Measurements from ENCODE around the gene TLCD3A.
"Not testable (repeated sequence)": the region's sequence is repeated elsewhere in the genome, so short reads cannot be mapped to it uniquely, and the experiment has no call there.

The TLCD3A gene

GRCh38 chr17:732067-732901, at the start of gene TLCD3A:
Gene TLCD3A, plus strand, starts transcription at chr17:732596. Its CDS starts 52 bp downstream, at chr17:732648.
- no peak for DNase-seq (ENCODE audit: low read depth, low spot score)

- DNase-seq (ENCODE audit: low read depth, low spot score) = no peak
Observed at GRCh38 chr17:683040-683439, 49.4 kb upstream of the TLCD3A start.

- DNase-seq (ENCODE audit: low read depth, low spot score) = no peak
Observed at GRCh38 chr17:683499-684254, 48.7 kb upstream of the TLCD3A start.

- no peak for DNase-seq (ENCODE audit: low read depth, low spot score)
Observed at GRCh38 chr17:685006-685405, 47.4 kb upstream of the TLCD3A start.

GRCh38 chr17:688100-688989, 44.1 kb upstream of the TLCD3A start:
- no peak for DNase-seq (ENCODE audit: low read depth, low spot score)

- no peak for DNase-seq (ENCODE audit: low read depth, low spot score)
Observed at GRCh38 chr17:689556-690275, 42.7 kb upstream of the TLCD3A start.

- DNase-seq (ENCODE audit: low read depth, low spot score) = no peak
Observed at GRCh38 chr17:690361-690760, 42.0 kb upstream of the TLCD3A start.

- no peak for DNase-seq (ENCODE audit: low read depth, low spot score)
Observed at GRCh38 chr17:691423-691822, 41.0 kb upstream of the TLCD3A start.

GRCh38 chr17:692116-692515, 40.3 kb upstream of the TLCD3A start:
- no peak for DNase-seq (ENCODE audit: low read depth, low spot score)

GRCh38 chr17:693791-694638, 38.4 kb upstream of the TLCD3A start:
- DNase-seq (ENCODE audit: low read depth, low spot score) = peak; percentile 64

GRCh38 chr17:696369-696768, 36.0 kb upstream of the TLCD3A start:
- DNase-seq (ENCODE audit: low read depth, low spot score) = no peak

GRCh38 chr17:697682-698081, 34.7 kb upstream of the TLCD3A start:
- no peak for DNase-seq (ENCODE audit: low read depth, low spot score)

GRCh38 chr17:698096-698495, 34.3 kb upstream of the TLCD3A start:
- not testable (repeated sequence) for DNase-seq (ENCODE audit: low read depth, low spot score)

- no peak for DNase-seq (ENCODE audit: low read depth, low spot score)
Observed at GRCh38 chr17:699345-699744, 33.1 kb upstream of the TLCD3A start.

- no peak for DNase-seq (ENCODE audit: low read depth, low spot score)
Observed at GRCh38 chr17:700504-701094, 31.8 kb upstream of the TLCD3A start.

GRCh38 chr17:703081-703875, 29.1 kb upstream of the TLCD3A start:
- DNase-seq (ENCODE audit: low read depth, low spot score) = no peak

- DNase-seq (ENCODE audit: low read depth, low spot score) = no peak
Observed at GRCh38 chr17:704111-704864, 28.1 kb upstream of the TLCD3A start.

- no peak for DNase-seq (ENCODE audit: low read depth, low spot score)
Observed at GRCh38 chr17:705011-705410, 27.4 kb upstream of the TLCD3A start.

All from smooth muscle cell of the brain vasculature (primary cell).